K562 (cell line): Measurements from ENCODE around the gene KLC3. TPM values are rescaled to one million over a fixed set of nuclear protein-coding genes. Genes with fewer than 3 reads are reported as not detected.

Experiments
- DEAF1 ChIP-seq: fragments of 450-650 bp; formaldehyde crosslinking; IDR thresholded peaks from 2 replicates; pipeline ENCODE4 v1.4.0; 2020; ENCODE audit warnings: mild to moderate bottlenecking, moderate library complexity
- ELF2 ChIP-seq: fragments of 250-450 bp; sonication (Bioruptor Pico); IDR thresholded peaks from 2 replicates; pipeline ENCODE4 v1.5.0; 2021; ENCODE audit warnings: mild to moderate bottlenecking
- FOSL1 ChIP-seq: fragments of 200-800 bp; sonication (Bioruptor generic); conservative IDR thresholded peaks from 2 replicates; pipeline ENCODE4 v1.6.1; 2016; ENCODE audit warnings: missing genetic modification characterization, missing compliant biosample characterization
- KDM4B ChIP-seq, 2 experiments: fragments of 450-650 bp in 1 of 2; sonication (generic) in 1 of 2; IDR thresholded peaks; 2 replicates each; pipeline ENCODE4 v1.6.1; 2016 to 2017; ENCODE audit warnings: borderline replicate concordance in 2 of 2, antibody characterized with exemption in 1 of 2, low read depth in 1 of 2, mild to moderate bottlenecking in 1 of 2
- NR2C1 ChIP-seq, 2 experiments: fragments of 450-650 bp; IDR thresholded peaks; 2 replicates each; pipeline ENCODE4 v1.6.1; 2017; ENCODE audit warnings: mild to moderate bottlenecking in 2 of 2, antibody characterized with exemption in 1 of 2, inconsistent platforms in 1 of 2, missing compliant biosample characterization in 1 of 2, missing genetic modification characterization in 1 of 2
- PML ChIP-seq: IDR thresholded peaks from 2 replicates; pipeline ENCODE4 v1.6.1; 2012; ENCODE audit warnings: low read length, inconsistent platforms
- PTTG1 ChIP-seq: fragments of 450-650 bp; IDR thresholded peaks from 2 replicates; pipeline ENCODE4 v1.6.1; 2016; ENCODE audit warnings: low read depth, mild to moderate bottlenecking, missing genetic modification characterization, missing compliant biosample characterization
- SREBF2 ChIP-seq: sonication (generic); formaldehyde crosslinking; IDR thresholded peaks from 2 replicates; pipeline ENCODE4 v1.4.0; 2020; ENCODE audit warnings: mild to moderate bottlenecking, missing genetic modification reagents
- TAF7 ChIP-seq: fragments of 450-650 bp; IDR thresholded peaks from 2 replicates; pipeline ENCODE4 v1.6.1; 2016; ENCODE audit warnings: missing genetic modification characterization, missing compliant biosample characterization
- TEAD4 ChIP-seq, 2 experiments: sonication (generic) in 1 of 2; formaldehyde crosslinking in 1 of 2; IDR thresholded peaks; 2 replicates each; pipeline versions ENCODE4 v1.6.1 to v1.8.0; 2012 to 2022; ENCODE audit warnings: borderline replicate concordance in 1 of 2, inconsistent platforms in 1 of 2, low read length in 1 of 2, mild to moderate bottlenecking in 1 of 2, missing genetic modification reagents in 1 of 2
- THRA ChIP-seq: fragments of 450-650 bp; IDR thresholded peaks from 2 replicates; pipeline ENCODE4 v1.6.1; 2017; ENCODE audit warnings: mild to moderate bottlenecking, moderate library complexity
- THRAP3 ChIP-seq: fragments of 450-650 bp; IDR thresholded peaks from 2 replicates; pipeline ENCODE4 v1.6.1; 2016; ENCODE audit warnings: mild to moderate bottlenecking, inconsistent platforms, borderline replicate concordance
- ZNF395 ChIP-seq: fragments of 200-800 bp; sonication (Bioruptor generic); IDR thresholded peaks from 2 replicates; pipeline ENCODE4 v1.6.1; 2017; ENCODE audit warnings: missing genetic modification characterization, missing compliant biosample characterization
- ZNF398 ChIP-seq: fragments of 250-450 bp; sonication (Bioruptor Pico); IDR thresholded peaks from 2 replicates; pipeline ENCODE4 v1.8.0; 2021; ENCODE audit warnings: moderate library complexity, mild to moderate bottlenecking, inconsistent platforms
- ZNF696 ChIP-seq: fragments of 250-450 bp; sonication (Bioruptor Pico); conservative IDR thresholded peaks from 2 replicates; pipeline ENCODE4 v1.4.0; 2020; ENCODE audit warnings: mild to moderate bottlenecking, moderate library complexity
- polyA plus RNA-seq, 8 experiments: library from polyadenylated mRNA; depleted of rRNA in 4 of 8; stranded (reverse) in 5 of 8; unstranded in 3 of 8; fragments of >200 nt; fragmentation: Nextera tagmentation in 2 of 8; fragmentation: Illumina TruSeq in 1 of 8; extraction: Ambion mirVana in 2 of 8; extraction: Trizol in 1 of 8; gene quantifications; 2 replicates each; pipeline versions ENCODE4 v1.2.1 to v1.2.3, GENCODE V29; 2011 to 2014; ENCODE audit warnings: inconsistent platforms in 1 of 8, missing spikeins in 1 of 8
- total RNA-seq, 7 experiments: library from RNA; depleted of rRNA in 6 of 7; stranded (reverse); fragments of >200 nt in 6 of 7; fragmentation: Illumina TruSeq in 2 of 7; extraction: Trizol in 2 of 7; gene quantifications; 2 replicates each; pipeline versions ENCODE4 v1.2.1 to v1.2.3, GENCODE V29; 2011 to 2021; ENCODE audit warnings: low replicate concordance in 1 of 7
- TF ChIP-seq, protein P1 (sequence below): sonication (generic); formaldehyde crosslinking; IDR thresholded peaks from 2 replicates; pipeline ENCODE4 v1.8.0; 2022; ENCODE audit warnings: mild to moderate bottlenecking, missing genetic modification reagents

KLC3 gene
- total and polyA plus RNA-seq, 9 of the 15 experiments (the other 6 are each of a cell fraction or from before 2014, with no cell fraction given), result 0.03 to 1.2 (median 0.59) TPM; not detected in 3

DNA sequence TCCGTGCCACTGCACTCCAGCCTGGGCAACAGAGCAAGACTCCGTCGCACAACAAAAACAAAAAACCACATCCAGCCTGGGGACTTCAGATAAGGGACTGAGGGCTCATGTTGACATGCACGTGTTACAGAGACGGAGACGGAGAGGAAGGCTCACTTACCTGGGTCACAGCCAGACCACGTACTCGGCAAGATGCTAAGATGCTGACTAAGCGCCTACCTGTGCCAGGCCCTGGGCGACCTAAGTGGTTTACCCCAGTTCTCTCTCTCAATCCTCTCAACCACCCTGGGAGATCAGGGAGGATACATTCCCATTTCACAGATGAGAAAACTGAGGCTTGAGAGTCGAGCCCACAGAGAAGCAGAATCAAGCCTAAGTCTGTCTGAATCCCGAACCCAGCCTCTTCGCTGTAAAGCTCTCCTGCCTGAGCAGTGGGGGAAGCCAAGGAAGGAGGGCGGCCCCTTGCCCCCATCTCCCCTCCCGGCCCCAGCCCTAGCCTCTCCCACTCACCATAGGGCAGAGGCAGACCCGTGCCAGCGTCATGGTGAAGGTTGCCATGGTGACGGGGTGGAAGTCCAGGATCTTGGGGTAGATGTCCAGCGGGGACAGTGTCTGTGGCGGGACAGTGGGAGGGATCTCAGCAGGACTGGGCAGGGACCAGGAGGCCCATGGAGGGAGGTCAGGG, 16.4 kb downstream of the KLC3 start (continued):
- no peak for TF ChIP-seq NR2C1 (IDR thresholded peaks at IDR 0.05)
- TF ChIP-seq NR2C1 (tag; IDR thresholded peaks at IDR 0.05), result no peak
- TF ChIP-seq ZNF395 (CRISPR knock-in tag), result no peak
- no peak for TF ChIP-seq ZNF696 (CRISPR knock-in tag)
- no peak for TF ChIP-seq THRAP3
- no peak for TF ChIP-seq FOSL1 (tag)
- TF ChIP-seq TEAD4 (IDR thresholded peaks at IDR 0.05; ENCODE audit: low read length), result peak; percentile 35
- no peak for TF ChIP-seq TEAD4 (CRISPR knock-in tag; IDR thresholded peaks at IDR 0.05; ENCODE audit: borderline replicate concordance)
- no peak for TF ChIP-seq SREBF2 (CRISPR knock-in tag)
- no peak for TF ChIP-seq PML
- TF ChIP-seq PTTG1 (tag), result no peak
- TF ChIP-seq, protein P1, sequence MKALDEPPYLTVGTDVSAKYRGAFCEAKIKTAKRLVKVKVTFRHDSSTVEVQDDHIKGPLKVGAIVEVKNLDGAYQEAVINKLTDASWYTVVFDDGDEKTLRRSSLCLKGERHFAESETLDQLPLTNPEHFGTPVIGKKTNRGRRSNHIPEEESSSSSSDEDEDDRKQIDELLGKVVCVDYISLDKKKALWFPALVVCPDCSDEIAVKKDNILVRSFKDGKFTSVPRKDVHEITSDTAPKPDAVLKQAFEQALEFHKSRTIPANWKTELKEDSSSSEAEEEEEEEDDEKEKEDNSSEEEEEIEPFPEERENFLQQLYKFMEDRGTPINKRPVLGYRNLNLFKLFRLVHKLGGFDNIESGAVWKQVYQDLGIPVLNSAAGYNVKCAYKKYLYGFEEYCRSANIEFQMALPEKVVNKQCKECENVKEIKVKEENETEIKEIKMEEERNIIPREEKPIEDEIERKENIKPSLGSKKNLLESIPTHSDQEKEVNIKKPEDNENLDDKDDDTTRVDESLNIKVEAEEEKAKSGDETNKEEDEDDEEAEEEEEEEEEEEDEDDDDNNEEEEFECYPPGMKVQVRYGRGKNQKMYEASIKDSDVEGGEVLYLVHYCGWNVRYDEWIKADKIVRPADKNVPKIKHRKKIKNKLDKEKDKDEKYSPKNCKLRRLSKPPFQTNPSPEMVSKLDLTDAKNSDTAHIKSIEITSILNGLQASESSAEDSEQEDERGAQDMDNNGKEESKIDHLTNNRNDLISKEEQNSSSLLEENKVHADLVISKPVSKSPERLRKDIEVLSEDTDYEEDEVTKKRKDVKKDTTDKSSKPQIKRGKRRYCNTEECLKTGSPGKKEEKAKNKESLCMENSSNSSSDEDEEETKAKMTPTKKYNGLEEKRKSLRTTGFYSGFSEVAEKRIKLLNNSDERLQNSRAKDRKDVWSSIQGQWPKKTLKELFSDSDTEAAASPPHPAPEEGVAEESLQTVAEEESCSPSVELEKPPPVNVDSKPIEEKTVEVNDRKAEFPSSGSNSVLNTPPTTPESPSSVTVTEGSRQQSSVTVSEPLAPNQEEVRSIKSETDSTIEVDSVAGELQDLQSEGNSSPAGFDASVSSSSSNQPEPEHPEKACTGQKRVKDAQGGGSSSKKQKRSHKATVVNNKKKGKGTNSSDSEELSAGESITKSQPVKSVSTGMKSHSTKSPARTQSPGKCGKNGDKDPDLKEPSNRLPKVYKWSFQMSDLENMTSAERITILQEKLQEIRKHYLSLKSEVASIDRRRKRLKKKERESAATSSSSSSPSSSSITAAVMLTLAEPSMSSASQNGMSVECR (CRISPR knock-in tag), result no peak
- TF ChIP-seq TAF7, result no peak
- TF ChIP-seq KDM4B (IDR thresholded peaks at IDR 0.05; ENCODE audit: borderline replicate concordance in 2 of 2, low read depth in 1 of 2), result no peak
- no peak for TF ChIP-seq ELF2 (CRISPR knock-in tag)
- TF ChIP-seq THRA, result no peak
- no peak for TF ChIP-seq DEAF1
- no peak for TF ChIP-seq ZNF398 (CRISPR knock-in tag)
